RWPE1 (cell line): Measurements from ENCODE around the gene CCKAR.

Experiments used
- CTCF ChIA-PET: fragments of 350-600 bp; sonication (Branson Sonifier 250); formaldehyde crosslinking; extraction: SDS; loops from one replicate; lab custom pipeline; 2021; lab: Yijun Ruan, JAX
- POLR2A ChIA-PET: fragments of 400-600 bp; formaldehyde crosslinking; extraction: SDS; loops from one replicate; lab custom pipeline; 2020; ENCODE audit warnings: antibody characterized with exemption; ENCODE audit not compliant: low non-redundant PET; lab: Yijun Ruan, JAX
- DNase-seq: peaks from one replicate; pipeline ENCODE4 v3.0.0; 2012; ENCODE audit warnings: low spot score
- H3K27ac ChIP-seq: fragments of 450-650 bp; 2 replicates; pipeline ENCODE4 v1.5.1; 2017
- TF ChIP-seq, protein P1 (sequence below): fragments of 450-650 bp; conservative IDR thresholded peaks from 2 replicates; pipeline ENCODE4 v1.5.1; 2017; ENCODE audit warnings: low read depth, mild to moderate bottlenecking

CCKAR gene

DNA sequence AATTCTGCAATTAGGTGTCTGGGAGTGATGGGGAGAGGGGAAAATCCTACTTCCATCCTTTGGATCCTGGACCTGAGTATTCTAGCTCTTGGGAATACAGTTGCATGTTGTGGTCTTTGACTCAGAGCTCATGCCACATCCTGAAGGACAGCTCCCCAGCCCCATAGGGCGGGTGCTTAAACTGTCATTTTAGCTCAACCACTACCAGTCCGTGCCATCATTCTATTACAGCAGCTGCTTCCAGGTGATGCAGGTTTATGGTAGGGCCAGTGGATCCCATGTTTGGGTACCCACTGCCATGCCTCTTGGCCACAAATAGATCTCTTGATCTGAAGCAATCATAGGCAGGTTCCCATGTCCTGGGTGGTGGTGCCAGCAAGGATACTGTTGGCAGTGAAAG lies 34.7 kb downstream of the CCKAR start:
- CTCF ChIA-PET = no interaction called here
- TF ChIP-seq, protein P1, sequence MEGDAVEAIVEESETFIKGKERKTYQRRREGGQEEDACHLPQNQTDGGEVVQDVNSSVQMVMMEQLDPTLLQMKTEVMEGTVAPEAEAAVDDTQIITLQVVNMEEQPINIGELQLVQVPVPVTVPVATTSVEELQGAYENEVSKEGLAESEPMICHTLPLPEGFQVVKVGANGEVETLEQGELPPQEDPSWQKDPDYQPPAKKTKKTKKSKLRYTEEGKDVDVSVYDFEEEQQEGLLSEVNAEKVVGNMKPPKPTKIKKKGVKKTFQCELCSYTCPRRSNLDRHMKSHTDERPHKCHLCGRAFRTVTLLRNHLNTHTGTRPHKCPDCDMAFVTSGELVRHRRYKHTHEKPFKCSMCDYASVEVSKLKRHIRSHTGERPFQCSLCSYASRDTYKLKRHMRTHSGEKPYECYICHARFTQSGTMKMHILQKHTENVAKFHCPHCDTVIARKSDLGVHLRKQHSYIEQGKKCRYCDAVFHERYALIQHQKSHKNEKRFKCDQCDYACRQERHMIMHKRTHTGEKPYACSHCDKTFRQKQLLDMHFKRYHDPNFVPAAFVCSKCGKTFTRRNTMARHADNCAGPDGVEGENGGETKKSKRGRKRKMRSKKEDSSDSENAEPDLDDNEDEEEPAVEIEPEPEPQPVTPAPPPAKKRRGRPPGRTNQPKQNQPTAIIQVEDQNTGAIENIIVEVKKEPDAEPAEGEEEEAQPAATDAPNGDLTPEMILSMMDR = no peak
- POLR2A ChIA-PET = no interaction called here

GRCh38 chr4:26454961-26455360 lies 35.3 kb downstream of the CCKAR start:
- TF ChIP-seq, protein P1 = no peak
- CTCF ChIA-PET = no interaction called here
- POLR2A ChIA-PET = no interaction called here
- H3K27ac ChIP-seq = no peak overlapping the region
- no peak for DNase-seq

More for the DNA sequence above, 34.7 kb downstream of the CCKAR start:
- no peak for DNase-seq
- no peak overlapping the region for H3K27ac ChIP-seq

GRCh38 chr4:26452565-26453531 lies 37.4 kb downstream of the CCKAR start:
- ChIA-PET CTCF (no interaction called here), POLR2A (no interaction called here)
- no peak overlapping the region for H3K27ac ChIP-seq
- no peak for DNase-seq
- TF ChIP-seq, protein P1 = no peak

GRCh38 chr4:26451597-26451996 lies 38.7 kb downstream of the CCKAR start:
- TF ChIP-seq, protein P1 = no peak
- no peak for DNase-seq
- CTCF ChIA-PET = interaction anchor here (0.6 kb wide), 1 partner anchor 413 kb away, joined by 3 read pairs; no protein-coding TSS in a partner anchor
- POLR2A ChIA-PET = no interaction called here
- no peak overlapping the region for H3K27ac ChIP-seq

- ChIA-PET POLR2A (no interaction called here), CTCF (no interaction called here)
Observed at GRCh38 chr4:26450418-26450817, 39.9 kb downstream of the CCKAR start.

GRCh38 chr4:26447378-26447777 lies 42.9 kb downstream of the CCKAR start:
- ChIA-PET CTCF (no interaction called here), POLR2A (no interaction called here)
- no peak overlapping the region for H3K27ac ChIP-seq
- TF ChIP-seq, protein P1 = no peak
- DNase-seq = no peak

More at GRCh38 chr4:26450418-26450817, 39.9 kb downstream of the CCKAR start:
- TF ChIP-seq, protein P1 = no peak
- DNase-seq = no peak
- no peak overlapping the region for H3K27ac ChIP-seq
